HCT116 (cell line): Measurements from ENCODE around the gene DNAH9.

Experiments used
- CTCF ChIP-seq, 3 experiments: fragments of 200-600 bp in 1 of 3; sonication (generic) in 1 of 3; IDR thresholded peaks in 2 of 3; conservative IDR thresholded peaks in 1 of 3; 2 replicates each; pipeline ENCODE4 v1.5.1; 2012 to 2017; ENCODE audit warnings: low read depth in 2 of 3, low read length in 2 of 3, antibody characterized with exemption in 1 of 3, borderline replicate concordance in 1 of 3, control low read depth in 1 of 3, mild to moderate bottlenecking in 1 of 3, mixed read lengths in 1 of 3, mixed run types in 1 of 3, moderate library complexity in 1 of 3; ENCODE audit not compliant: insufficient read depth in 1 of 3
- ELF1 ChIP-seq: IDR thresholded peaks from 2 replicates; pipeline ENCODE4 v1.6.1; 2012; ENCODE audit warnings: low read depth, borderline replicate concordance
- JUND ChIP-seq: IDR thresholded peaks from 2 replicates; pipeline ENCODE4 v1.6.1; 2012
- MAX ChIP-seq: IDR thresholded peaks from 2 replicates; pipeline ENCODE4 v1.6.1; 2012
- POLR2A ChIP-seq: IDR thresholded peaks from 2 replicates; pipeline ENCODE4 v1.7.0; 2011; ENCODE audit warnings: borderline replicate concordance; ENCODE audit not compliant: insufficient read depth, insufficient read length; ENCODE audit errors: extremely low read depth
- POLR2AphosphoS5 ChIP-seq: IDR thresholded peaks from 2 replicates; pipeline ENCODE4 v1.6.1; 2011; ENCODE audit warnings: mild to moderate bottlenecking, low read depth, low read length, moderate library complexity
- REST ChIP-seq: IDR thresholded peaks from 2 replicates; pipeline ENCODE4 v1.6.1; 2012; ENCODE audit warnings: low read depth
- SP1 ChIP-seq: IDR thresholded peaks from 2 replicates; pipeline ENCODE4 v1.6.1; 2012; ENCODE audit warnings: low read depth
- SRF ChIP-seq: IDR thresholded peaks from 2 replicates; pipeline ENCODE4 v1.6.1; 2012; ENCODE audit warnings: low read depth
- YY1 ChIP-seq: IDR thresholded peaks from 2 replicates; pipeline ENCODE4 v1.6.1; 2011; ENCODE audit warnings: low read length, low read depth, moderate library complexity, mild to moderate bottlenecking; ENCODE audit not compliant: insufficient replicate concordance; ENCODE audit errors: extremely low read depth
- ZBTB33 ChIP-seq: IDR thresholded peaks from 2 replicates; pipeline ENCODE4 v1.6.1; 2011; ENCODE audit warnings: mild to moderate bottlenecking, low read length, moderate library complexity; ENCODE audit not compliant: insufficient replicate concordance; ENCODE audit errors: extremely low read depth
- ZNF274 ChIP-seq: fragments of 200-500 bp; sonication (Bioruptor generic); IDR thresholded peaks from 2 replicates; pipeline ENCODE4 v1.6.1; 2014; ENCODE audit warnings: mild to moderate bottlenecking, low read depth, low read length, inconsistent platforms

GRCh38 chr17:11953924-11954323, 355.7 kb downstream of the DNAH9 start:
- TF ChIP-seq SRF, result no peak
- no peak for TF ChIP-seq POLR2AphosphoS5
- no peak for TF ChIP-seq CTCF (IDR thresholded peaks at IDR 0.05 in 2 of 3, conservative IDR thresholded peaks at IDR 0.05 in 1 of 3; ENCODE audit: borderline replicate concordance in 1 of 3, insufficient read depth in 1 of 3, low read depth in 2 of 3, low read length in 2 of 3)
- no peak for TF ChIP-seq ZNF274
- no peak for TF ChIP-seq REST
- TF ChIP-seq MAX, result no peak
- TF ChIP-seq POLR2A, result no peak
- TF ChIP-seq JUND, result no peak
- no peak for TF ChIP-seq SP1
- no peak for TF ChIP-seq ELF1
- TF ChIP-seq YY1, result no peak
- TF ChIP-seq ZBTB33, result no peak
